B cell (primary cell): Measurements from ENCODE around the gene LIPH. TPM values are rescaled to one million over a fixed set of nuclear protein-coding genes. Genes with fewer than 3 reads are reported as not detected.

Source experiments
- ATAC-seq: fragments of 200-7000 bp; cut with Tn5 transposase; one replicate; pipeline ENCODE4 v1.10.0; 2021; ENCODE audit warnings: low read depth, mild to moderate bottlenecking, moderate number of reproducible peaks, moderate library complexity
- CTCF ChIA-PET: fragments of 350-600 bp; sonication (Branson Sonifier 250); formaldehyde crosslinking; loops from one replicate; lab custom pipeline; 2021; ENCODE audit warnings: antibody characterized with exemption, inconsistent platforms; lab: Charles Lee
- POLR2A ChIA-PET: fragments of 350-600 bp; sonication (Branson Sonifier 250); formaldehyde crosslinking; loops from one replicate; lab custom pipeline; 2021; ENCODE audit warnings: antibody characterized with exemption; lab: Charles Lee
- DNase-seq: peaks from one replicate; pipeline ENCODE4 v3.0.0; 2013
- H2AFZ ChIP-seq: 2 replicates; pipeline ENCODE4 v1.6.1; 2012; ENCODE audit warnings: mild to moderate bottlenecking, low read depth, low read length; ENCODE audit not compliant: insufficient read depth, poor library complexity, severe bottlenecking
- H3K27ac ChIP-seq, 2 donors: 1 replicate in 1 of 2; 2 replicates in 1 of 2; pipeline ENCODE4 v1.5.1; 2012 to 2013; ENCODE audit warnings: low read length in 2 of 2, mild to moderate bottlenecking in 2 of 2, moderate library complexity in 1 of 2
- H3K27me3 ChIP-seq, 4 experiments: fragments of 200-600 bp in 1 of 4; sonication (generic) in 1 of 4; replicated peaks in 1 of 4; 1 replicate in 2 of 4; 2 replicates in 2 of 4; pipeline versions ENCODE4 v1.6.1 to v1.7.0; 2013 to 2016; ENCODE audit warnings: low read length in 3 of 4, mild to moderate bottlenecking in 2 of 4, mixed read lengths in 1 of 4, moderate library complexity in 1 of 4; ENCODE audit not compliant: insufficient read depth in 4 of 4, control insufficient read depth in 3 of 4; ENCODE audit errors: control extremely low read depth in 1 of 4
- H3K36me3 ChIP-seq, 2 experiments: replicated peaks in 1 of 2; 1 replicate in 1 of 2; 2 replicates in 1 of 2; pipeline versions ENCODE4 v1.6.1 to v1.7.1; 2013; ENCODE audit warnings: low read length in 1 of 2; ENCODE audit not compliant: insufficient read depth in 2 of 2, control insufficient read depth in 1 of 2; ENCODE audit errors: control extremely low read depth in 1 of 2, extremely low read depth in 1 of 2
- H3K4me1 ChIP-seq, 2 donors: fragments of 200-600 bp in 1 of 2; sonication (generic) in 1 of 2; 1 replicate in 1 of 2; 2 replicates in 1 of 2; pipeline versions ENCODE4 v1.5.1 to v1.6.1; 2013 to 2017; ENCODE audit warnings: low read length in 2 of 2; ENCODE audit not compliant: control insufficient read depth in 2 of 2, insufficient read depth in 2 of 2
- H3K4me2 ChIP-seq: replicated peaks from 2 replicates; pipeline ENCODE3; 2012; ENCODE audit warnings: mild to moderate bottlenecking, low read depth, low read length; ENCODE audit not compliant: poor library complexity, severe bottlenecking
- H3K4me3 ChIP-seq, 5 experiments: fragments of 200-600 bp in 1 of 5; sonication (generic) in 1 of 5; 1 replicate in 3 of 5; 2 replicates in 2 of 5; pipeline versions ENCODE4 v1.5.1 to v1.7.0; 2011 to 2016; ENCODE audit warnings: low read length in 4 of 5, mild to moderate bottlenecking in 4 of 5, low read depth in 2 of 5, control low read depth in 1 of 5, moderate library complexity in 1 of 5; ENCODE audit not compliant: insufficient read depth in 1 of 5; ENCODE audit errors: control extremely low read depth in 1 of 5, extremely low read depth in 1 of 5
- H3K79me2 ChIP-seq: fragments of 200-600 bp; sonication (generic); one replicate; pipeline ENCODE4 v1.6.0; 2016; ENCODE audit warnings: low read length; ENCODE audit not compliant: control insufficient read depth, insufficient read depth
- H3K9ac ChIP-seq: fragments of 200-600 bp; sonication (generic); 2 replicates; pipeline ENCODE4 v1.6.1; 2017; ENCODE audit warnings: mild to moderate bottlenecking, low read length, moderate library complexity
- H3K9me3 ChIP-seq, 3 donors: one replicate each; pipeline versions ENCODE4 v1.6.1 to v1.7.1; 2013; ENCODE audit warnings: low read length in 2 of 3; ENCODE audit not compliant: control insufficient read depth in 2 of 3, insufficient read depth in 1 of 3; ENCODE audit errors: control extremely low read depth in 1 of 3
- H4K20me1 ChIP-seq: 2 replicates; pipeline ENCODE4 v1.6.0; 2012; ENCODE audit warnings: mild to moderate bottlenecking, low read length; ENCODE audit not compliant: insufficient read depth, control insufficient read depth, poor library complexity, severe bottlenecking
- H3K27ac Mint-ChIP-seq: one replicate; pipeline ENCODE4 v1.8.0; 2021; ENCODE audit warnings: mixed read lengths
- H3K27me3 Mint-ChIP-seq: one replicate; pipeline ENCODE4 v1.8.0; 2021; ENCODE audit warnings: mixed read lengths
- H3K4me1 Mint-ChIP-seq: one replicate; pipeline ENCODE4 v1.8.0; 2021; ENCODE audit warnings: mixed read lengths
- H3K4me3 Mint-ChIP-seq: one replicate; pipeline ENCODE4 v1.8.0; 2021; ENCODE audit warnings: mixed read lengths
- H3K9me3 Mint-ChIP-seq: one replicate; pipeline ENCODE4 v1.8.0; 2022; ENCODE audit warnings: mixed read lengths; ENCODE audit not compliant: insufficient read depth
- CTCF ChIP-seq: fragments of 200-600 bp; IDR thresholded peaks from one replicate; pipeline ENCODE4 v1.8.0; 2022; ENCODE audit warnings: antibody characterized with exemption, mild to moderate bottlenecking
- EZH2 ChIP-seq: IDR thresholded peaks from 2 replicates; pipeline ENCODE4 v1.6.1; 2012; ENCODE audit warnings: borderline replicate concordance, low read depth, mild to moderate bottlenecking, moderate library complexity, low read length; ENCODE audit not compliant: insufficient read depth, poor library complexity, severe bottlenecking
- WGBS: methylation state at CpG from one replicate; pipeline ENCODE4 v1.1.5; 2013; ENCODE audit warnings: missing lambda C conversion rate; ENCODE audit not compliant: insufficient coverage; 5-methylcytosine and 5-hydroxymethylcytosine counted together
- intact Hi-C: fragments of 100-400 bp; cut with micrococcal nuclease; formaldehyde crosslinking; loops from one replicate; pipeline ENCODE4 v1.10.0; 2022
- polyA plus RNA-seq: library from polyadenylated mRNA; depleted of rRNA; stranded (reverse); fragments of >200 nt; gene quantifications from 2 replicates; pipeline ENCODE4 v1.2.3, GENCODE V29; 2012
- total RNA-seq, 2 donors: library from RNA; stranded (reverse); fragments of 120-200 nt in 1 of 2; gene quantifications; 1 replicate in 1 of 2; 2 replicates in 1 of 2; pipeline versions ENCODE4 v1.2.3 to v1.2.4, GENCODE V29; 2013 to 2022

LIPH gene
- total and polyA plus RNA-seq, 2 donors (not counting 1 experiment from before 2014, with no cell fraction given): not detected

DNA sequence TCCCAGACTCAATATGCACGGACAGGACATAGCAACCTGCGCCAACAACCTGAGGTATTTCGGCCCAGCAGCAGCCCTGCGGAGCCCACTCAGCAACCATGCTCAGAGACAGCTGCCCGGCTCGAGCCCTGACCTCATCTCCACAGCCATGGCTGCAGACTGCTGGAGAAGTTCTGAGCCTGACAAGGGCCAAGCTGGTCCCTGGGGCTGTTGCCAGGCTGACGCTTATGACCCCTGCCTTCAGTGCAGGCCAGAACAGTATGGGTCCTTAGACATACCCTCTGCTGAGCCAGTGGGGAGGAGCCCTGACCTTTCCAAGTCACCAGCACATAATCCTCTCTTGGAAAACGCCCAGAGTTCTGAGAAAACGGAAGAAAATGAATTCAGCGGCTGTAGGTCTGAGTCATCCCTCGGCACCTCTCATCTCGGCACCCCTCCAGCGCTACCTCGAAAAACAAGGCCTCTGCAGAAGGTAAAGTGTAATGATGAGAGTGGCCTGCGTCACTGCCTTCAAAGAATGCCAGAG, 79.0 kb downstream of the LIPH start:
- no peaks in the 10 kb centered on the region for H3K27me3 ChIP-seq
- CTCF ChIA-PET: no interaction called here
- intact Hi-C loops: no loop called here
- DNase-seq (no peak), ATAC-seq (no peak)
- no peak overlapping the region for H3K4me3 ChIP-seq
- H2AFZ ChIP-seq: no peak overlapping the region
- H3K27ac ChIP-seq: no peak overlapping the region
- Mint-ChIP-seq H3K27me3 (no peaks in the 10 kb centered on the region), H3K4me1 (no peaks in the 10 kb centered on the region), H3K9me3 (no peaks in the 10 kb centered on the region), H3K27ac (no peak overlapping the region), H3K4me3 (no peak overlapping the region)
- H3K4me2 ChIP-seq: no peak overlapping the region
- H4K20me1 ChIP-seq: no peaks in the 10 kb centered on the region
- H3K4me1 ChIP-seq: no peaks in the 10 kb centered on the region
- H3K9ac ChIP-seq: no peak overlapping the region
- H3K9me3 ChIP-seq: no peaks in the 10 kb centered on the region
- no peaks in the 10 kb centered on the region for H3K36me3 ChIP-seq
- WGBS: 93% methylated on average over 12 of the region's 15 CpGs
- no peaks in the 10 kb centered on the region for H3K79me2 ChIP-seq
- POLR2A ChIA-PET: no interaction called here
- TF ChIP-seq CTCF: no peak
- TF ChIP-seq EZH2: no peak

- H3K27me3 Mint-ChIP-seq: no peaks in the 10 kb centered on the region
- peaks cover 7% of the 10 kb centered on the region for H3K4me1 Mint-ChIP-seq
- no peaks in the 10 kb centered on the region for H3K27me3 ChIP-seq
- WGBS: 88% methylated on average over 1 of the region's 3 CpGs
- H3K4me1 ChIP-seq: peaks cover 0 to 6% of the 10 kb centered on the region in 2 donors
- H3K9me3 Mint-ChIP-seq: no peaks in the 10 kb centered on the region
- H2AFZ ChIP-seq: no peak overlapping the region
- H3K27ac ChIP-seq: no peak overlapping the region
- H4K20me1 ChIP-seq: no peaks in the 10 kb centered on the region
- CTCF ChIA-PET: no interaction called here
- no peak for TF ChIP-seq EZH2
- no peak for TF ChIP-seq CTCF
- no peak overlapping the region for H3K27ac Mint-ChIP-seq
- no peaks in the 10 kb centered on the region for H3K36me3 ChIP-seq
- POLR2A ChIA-PET: no interaction called here
- intact Hi-C loops: no loop called here
- DNase-seq: no peak
- no peak for ATAC-seq
- no peak overlapping the region for H3K4me3 ChIP-seq
- H3K9ac ChIP-seq: no peak overlapping the region
- H3K4me2 ChIP-seq: no peak overlapping the region
- no peaks in the 10 kb centered on the region for H3K79me2 ChIP-seq
- H3K4me3 Mint-ChIP-seq: no peak overlapping the region
- H3K9me3 ChIP-seq: no peaks in the 10 kb centered on the region
These were observed 82.1 kb downstream of the LIPH start for GRCh38 chr3:185470323-185470722.
